NCI-H2171 treated with DMSO at 0.1 percent for 48 hours (cell line): ENCODE data around the gene ADARB2.

Experiments
- DNase-seq: peaks from one replicate; lab custom pipeline; 2025; lab: John Stamatoyannopoulos, UW

ADARB2 gene

GRCh38 chr10:1615186-1615954, 122.0 kb downstream of the ADARB2 start:
- no peak for DNase-seq

- no peak for DNase-seq
These were observed 123.8 kb downstream of the ADARB2 start for GRCh38 chr10:1613511-1613910.

- DNase-seq: no peak
These were observed 124.4 kb downstream of the ADARB2 start for GRCh38 chr10:1612908-1613307.

GRCh38 chr10:1611936-1612550, 125.3 kb downstream of the ADARB2 start:
- DNase-seq: no peak

GRCh38 chr10:1610986-1611770, 126.1 kb downstream of the ADARB2 start:
- DNase-seq: no peak

- peak; percentile 21 for DNase-seq
These were observed 127.7 kb downstream of the ADARB2 start for GRCh38 chr10:1609648-1609970.

- no peak for DNase-seq
These were observed 128.3 kb downstream of the ADARB2 start for GRCh38 chr10:1608851-1609647.

- no peak for DNase-seq
These were observed 128.9 kb downstream of the ADARB2 start for GRCh38 chr10:1608408-1608807.

- no peak for DNase-seq
These were observed 129.9 kb downstream of the ADARB2 start for GRCh38 chr10:1607466-1607865.

GRCh38 chr10:1605999-1606940, 131.1 kb downstream of the ADARB2 start:
- no peak for DNase-seq

GRCh38 chr10:1605121-1605520, 132.2 kb downstream of the ADARB2 start:
- DNase-seq: no peak

- DNase-seq: no peak
These were observed 133.1 kb downstream of the ADARB2 start for GRCh38 chr10:1604246-1604645.

GRCh38 chr10:1603181-1603580, 134.1 kb downstream of the ADARB2 start:
- no peak for DNase-seq

- no peak for DNase-seq
These were observed 135.3 kb downstream of the ADARB2 start for GRCh38 chr10:1602037-1602484.

GRCh38 chr10:1601406-1601805, 135.9 kb downstream of the ADARB2 start:
- DNase-seq: no peak

GRCh38 chr10:1600861-1601260, 136.5 kb downstream of the ADARB2 start:
- peak; percentile 34 for DNase-seq

- DNase-seq: no peak
These were observed 138.8 kb downstream of the ADARB2 start for GRCh38 chr10:1598393-1599153.

- no peak for DNase-seq
These were observed 139.8 kb downstream of the ADARB2 start for GRCh38 chr10:1597370-1598146.

- no peak for DNase-seq
These were observed 140.7 kb downstream of the ADARB2 start for GRCh38 chr10:1596482-1597099.
